Activated CD4-positive, alpha-beta T cell treated with anti-CD3 and anti-CD28 coated beads, Interleukin-2, amount 10 ng/mL, durations not matched to agents 24 days and 14 days (primary cell): ENCODE measurements around the gene ADGRL3. TPM values are rescaled to one million over a fixed set of nuclear protein-coding genes. Genes with fewer than 3 reads are reported as not detected.
"Not testable (repeated sequence)": the region's sequence is repeated elsewhere in the genome, so short reads cannot be mapped to it uniquely, and the experiment has no call there.

Experiments
- DNase-seq: peaks from one replicate; pipeline ENCODE4 v3.0.0; 2022
- H3K27ac Mint-ChIP-seq: one replicate; pipeline ENCODE4 v1.8.0; 2022; ENCODE audit warnings: mild to moderate bottlenecking, mixed read lengths
- H3K27me3 Mint-ChIP-seq: one replicate; pipeline ENCODE4 v1.8.0; 2022; ENCODE audit warnings: mixed read lengths
- H3K36me3 Mint-ChIP-seq: one replicate; pipeline ENCODE4 v1.8.0; 2022; ENCODE audit warnings: low read depth, mild to moderate bottlenecking, mixed read lengths
- H3K4me1 Mint-ChIP-seq: one replicate; pipeline ENCODE4 v1.8.0; 2021; ENCODE audit warnings: mixed read lengths
- H3K4me3 Mint-ChIP-seq: one replicate; pipeline ENCODE4 v1.8.0; 2022; ENCODE audit warnings: mild to moderate bottlenecking, moderate library complexity, mixed read lengths
- H3K9me3 Mint-ChIP-seq: one replicate; pipeline ENCODE4 v1.8.0; 2021; ENCODE audit warnings: mixed read lengths
- intact Hi-C: fragments of 100-400 bp; cut with micrococcal nuclease; formaldehyde crosslinking; loops from one replicate; pipeline ENCODE4 v1.15.1; 2023
- total RNA-seq: library from RNA; stranded (reverse); gene quantifications from 2 replicates; pipeline ENCODE4 v1.2.3, GENCODE V29; 2022

ADGRL3 gene
- total RNA-seq, 1 donor from 2014 or later: not detected

- no peaks in the 10 kb centered on the region for H3K9me3 Mint-ChIP-seq
- H3K27ac Mint-ChIP-seq: no peak overlapping the region
- H3K27me3 Mint-ChIP-seq: no peaks in the 10 kb centered on the region
- no peak for DNase-seq
- H3K4me3 Mint-ChIP-seq: no peak overlapping the region
- H3K4me1 Mint-ChIP-seq: no peaks in the 10 kb centered on the region
- intact Hi-C loops: no loop called here
- H3K36me3 Mint-ChIP-seq: no peaks in the 10 kb centered on the region
These were observed 301.7 kb downstream of the ADGRL3 start for GRCh38 chr4:61501812-61502211.

- Mint-ChIP-seq H3K9me3 (no peaks in the 10 kb centered on the region), H3K36me3 (no peaks in the 10 kb centered on the region), H3K4me1 (no peaks in the 10 kb centered on the region), H3K27ac (no peak overlapping the region), H3K4me3 (no peak overlapping the region), H3K27me3 (no peaks in the 10 kb centered on the region)
- no peak for DNase-seq
- intact Hi-C loops: no loop called here
These were observed 305.9 kb downstream of the ADGRL3 start for GRCh38 chr4:61505773-61506685.

GRCh38 chr4:61507091-61507490 lies 307.0 kb downstream of the ADGRL3 start:
- no peaks in the 10 kb centered on the region for H3K27me3 Mint-ChIP-seq
- H3K36me3 Mint-ChIP-seq: no peaks in the 10 kb centered on the region
- H3K27ac Mint-ChIP-seq: no peak overlapping the region
- no peaks in the 10 kb centered on the region for H3K9me3 Mint-ChIP-seq
- no peak for DNase-seq
- no peaks in the 10 kb centered on the region for H3K4me1 Mint-ChIP-seq
- intact Hi-C loops: no loop called here
- H3K4me3 Mint-ChIP-seq: no peak overlapping the region

DNA sequence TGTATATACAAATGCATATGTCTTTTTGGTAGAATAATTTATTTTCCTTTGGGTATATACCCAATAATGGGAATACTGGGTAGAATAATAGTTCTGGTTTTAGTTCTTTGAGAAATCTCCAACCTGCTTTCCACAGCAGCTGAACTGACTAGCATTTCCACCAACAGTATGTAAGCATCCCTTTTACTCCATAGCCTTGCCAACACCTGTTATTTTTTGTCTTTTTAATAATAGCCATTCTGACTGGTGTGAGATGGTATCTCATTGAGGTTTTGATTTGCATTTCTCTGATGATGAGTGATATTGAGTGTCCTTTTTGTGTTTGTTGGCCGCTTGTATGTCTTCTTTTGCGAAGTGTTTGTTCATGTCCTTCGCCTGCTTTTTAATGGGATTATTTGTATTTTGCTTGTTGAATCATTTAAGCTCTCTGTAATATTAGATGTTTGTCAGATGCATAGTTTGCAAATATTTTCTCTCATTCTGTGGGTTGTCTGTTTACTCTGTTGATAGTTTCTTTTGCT lies 309.7 kb downstream of the ADGRL3 start:
- H3K27ac Mint-ChIP-seq, H3K27me3 Mint-ChIP-seq, intact Hi-C loops, H3K4me3 Mint-ChIP-seq, H3K4me1 Mint-ChIP-seq, H3K36me3 Mint-ChIP-seq, DNase-seq, H3K9me3 Mint-ChIP-seq: not testable (repeated sequence)

GRCh38 chr4:61511716-61512488 lies 311.8 kb downstream of the ADGRL3 start:
- H3K27ac Mint-ChIP-seq: no peak overlapping the region
- H3K4me3 Mint-ChIP-seq: no peak overlapping the region
- intact Hi-C loops: no loop called here
- no peaks in the 10 kb centered on the region for H3K36me3 Mint-ChIP-seq
- H3K27me3 Mint-ChIP-seq: no peaks in the 10 kb centered on the region
- H3K9me3 Mint-ChIP-seq: no peaks in the 10 kb centered on the region
- no peaks in the 10 kb centered on the region for H3K4me1 Mint-ChIP-seq
- no peak for DNase-seq

DNA sequence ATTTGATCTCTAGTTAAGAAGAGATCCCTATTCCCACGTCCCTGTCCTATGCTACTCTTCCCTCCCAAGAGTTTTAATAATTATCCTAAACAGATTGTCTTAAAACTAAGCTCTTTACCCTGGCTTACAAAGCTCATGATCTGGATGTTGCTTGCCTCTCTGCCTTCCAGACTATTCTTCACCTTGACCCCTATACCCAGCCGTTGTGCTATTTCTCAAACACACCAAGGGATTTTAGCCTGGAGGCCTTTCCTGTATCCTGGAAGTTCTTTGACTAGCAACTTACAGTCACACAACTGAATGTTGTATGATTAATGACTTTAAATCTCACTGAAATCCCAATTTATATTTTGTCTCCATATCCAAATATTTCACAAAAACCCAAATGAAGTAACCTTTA lies 314.9 kb downstream of the ADGRL3 start:
- H3K27me3 Mint-ChIP-seq: no peaks in the 10 kb centered on the region
- H3K9me3 Mint-ChIP-seq: no peaks in the 10 kb centered on the region
- intact Hi-C loops: no loop called here
- H3K36me3 Mint-ChIP-seq: no peaks in the 10 kb centered on the region
- no peaks in the 10 kb centered on the region for H3K4me1 Mint-ChIP-seq
- DNase-seq: no peak
- H3K4me3 Mint-ChIP-seq: no peak overlapping the region
- H3K27ac Mint-ChIP-seq: no peak overlapping the region

DNA sequence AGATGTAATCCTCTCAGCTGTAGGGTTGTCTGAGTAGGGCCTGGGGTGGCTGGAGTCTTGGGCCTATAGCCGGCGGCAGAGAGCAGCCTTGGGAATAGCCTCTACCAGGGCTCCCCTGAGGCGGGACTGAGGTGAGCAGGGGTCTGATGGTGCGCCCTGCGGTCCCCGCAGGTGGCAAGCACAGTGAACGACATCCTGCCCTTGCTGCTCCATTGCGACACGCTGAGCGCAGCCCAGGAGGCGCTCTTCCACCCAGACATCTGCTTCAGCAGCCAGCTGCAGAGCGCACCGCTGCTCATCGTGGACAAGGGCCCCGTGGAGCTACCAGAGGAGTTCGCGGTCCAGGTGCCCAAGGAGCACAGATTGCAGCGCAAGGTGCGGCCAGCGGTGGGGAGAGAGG lies 317.0 kb downstream of the ADGRL3 start:
- H3K9me3 Mint-ChIP-seq: no peaks in the 10 kb centered on the region

GRCh38 chr4:61520166-61520565 lies 320.0 kb downstream of the ADGRL3 start:
- no peak overlapping the region for H3K4me3 Mint-ChIP-seq
- no peaks in the 10 kb centered on the region for H3K36me3 Mint-ChIP-seq

More for the DNA sequence above, 317.0 kb downstream of the ADGRL3 start:
- DNase-seq: no peak
- Mint-ChIP-seq H3K4me3 (no peak overlapping the region), H3K27ac (no peak overlapping the region), H3K4me1 (no peaks in the 10 kb centered on the region), H3K36me3 (no peaks in the 10 kb centered on the region), H3K27me3 (no peaks in the 10 kb centered on the region)
- intact Hi-C loops: no loop called here

GRCh38 chr4:61520681-61521160 lies 320.6 kb downstream of the ADGRL3 start:
- H3K27me3 Mint-ChIP-seq: no peaks in the 10 kb centered on the region
- no peak overlapping the region for H3K27ac Mint-ChIP-seq
- no peak overlapping the region for H3K4me3 Mint-ChIP-seq
- intact Hi-C loops: no loop called here
- no peaks in the 10 kb centered on the region for H3K36me3 Mint-ChIP-seq
- peaks cover 4% of the 10 kb centered on the region for H3K9me3 Mint-ChIP-seq
- DNase-seq: no peak
- no peaks in the 10 kb centered on the region for H3K4me1 Mint-ChIP-seq

More at GRCh38 chr4:61520166-61520565, 320.0 kb downstream of the ADGRL3 start:
- H3K27me3 Mint-ChIP-seq: no peaks in the 10 kb centered on the region
- H3K27ac Mint-ChIP-seq: no peak overlapping the region
- H3K9me3 Mint-ChIP-seq: no peaks in the 10 kb centered on the region
- intact Hi-C loops: no loop called here
- H3K4me1 Mint-ChIP-seq: no peaks in the 10 kb centered on the region
- DNase-seq: no peak

- intact Hi-C loops: no loop called here
- no peaks in the 10 kb centered on the region for H3K4me1 Mint-ChIP-seq
- DNase-seq: no peak
- peaks cover 6% of the 10 kb centered on the region for H3K9me3 Mint-ChIP-seq
- H3K27me3 Mint-ChIP-seq: no peaks in the 10 kb centered on the region
- no peak overlapping the region for H3K27ac Mint-ChIP-seq
- no peak overlapping the region for H3K4me3 Mint-ChIP-seq
- H3K36me3 Mint-ChIP-seq: no peaks in the 10 kb centered on the region
These were observed 321.3 kb downstream of the ADGRL3 start for GRCh38 chr4:61521451-61521850.

GRCh38 chr4:61522312-61522711 lies 322.2 kb downstream of the ADGRL3 start:
- no peak for DNase-seq
- no peaks in the 10 kb centered on the region for H3K36me3 Mint-ChIP-seq
- H3K4me3 Mint-ChIP-seq: no peak overlapping the region
- H3K27me3 Mint-ChIP-seq: no peaks in the 10 kb centered on the region
- no peak overlapping the region for H3K27ac Mint-ChIP-seq
- intact Hi-C loops: no loop called here
- H3K4me1 Mint-ChIP-seq: no peaks in the 10 kb centered on the region
- H3K9me3 Mint-ChIP-seq: peaks cover 6% of the 10 kb centered on the region

- no peaks in the 10 kb centered on the region for H3K36me3 Mint-ChIP-seq
- H3K27ac Mint-ChIP-seq: no peak overlapping the region
- DNase-seq: no peak
- H3K27me3 Mint-ChIP-seq: no peaks in the 10 kb centered on the region
- no peak overlapping the region for H3K4me3 Mint-ChIP-seq
- intact Hi-C loops: no loop called here
- peaks cover 6% of the 10 kb centered on the region for H3K9me3 Mint-ChIP-seq
- H3K4me1 Mint-ChIP-seq: no peaks in the 10 kb centered on the region
These were observed 327.8 kb downstream of the ADGRL3 start for GRCh38 chr4:61527888-61528287.

- peaks cover 6% of the 10 kb centered on the region for H3K9me3 Mint-ChIP-seq
- no peaks in the 10 kb centered on the region for H3K4me1 Mint-ChIP-seq
- no peaks in the 10 kb centered on the region for H3K27me3 Mint-ChIP-seq
- H3K36me3 Mint-ChIP-seq: no peaks in the 10 kb centered on the region
- no peak for DNase-seq
- H3K4me3 Mint-ChIP-seq: no peak overlapping the region
- intact Hi-C loops: no loop called here
- H3K27ac Mint-ChIP-seq: no peak overlapping the region
These were observed 328.5 kb downstream of the ADGRL3 start for GRCh38 chr4:61528595-61528994.

DNA sequence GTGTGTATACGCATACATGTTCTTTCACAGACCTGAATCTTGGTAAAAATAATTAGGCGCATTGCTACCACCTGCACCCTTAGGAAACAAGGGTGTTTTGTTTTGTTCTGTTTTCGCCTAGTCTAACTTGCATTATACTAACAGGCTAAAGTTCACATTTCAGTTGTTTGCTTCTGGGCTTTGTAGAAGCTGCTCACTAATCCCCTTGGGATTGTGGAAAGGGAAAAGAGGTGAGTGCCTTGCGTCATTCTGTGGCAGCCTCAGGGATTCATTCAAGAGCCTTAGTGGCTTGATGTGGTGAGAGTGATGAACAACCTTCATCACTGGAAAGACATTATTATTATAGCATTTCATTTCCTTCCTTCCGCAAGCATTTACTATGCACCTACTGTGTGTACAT lies 331.1 kb downstream of the ADGRL3 start:
- H3K4me1 Mint-ChIP-seq: no peaks in the 10 kb centered on the region
- H3K27ac Mint-ChIP-seq: no peak overlapping the region
- H3K9me3 Mint-ChIP-seq: no peaks in the 10 kb centered on the region
- H3K4me3 Mint-ChIP-seq: no peak overlapping the region
- intact Hi-C loops: no loop called here
- DNase-seq: no peak
- no peaks in the 10 kb centered on the region for H3K27me3 Mint-ChIP-seq
- no peaks in the 10 kb centered on the region for H3K36me3 Mint-ChIP-seq
